ENCODE data around the gene CYP2E1.
"Not testable (repeated sequence)": the region's sequence is repeated elsewhere in the genome, so short reads cannot be mapped to it uniquely, and the experiment has no call there.

The CYP2E1 gene

GRCh38 chr10:133526957-133527588 lies at the start of gene CYP2E1:
CYP2E1 (plus strand) TSS chr10:133527363; CDS start chr10:133527396, 33 bp downstream.
- no peak for DNase-seq

- no peak for DNase-seq
Measured at GRCh38 chr10:133481086-133481643, 46.0 kb upstream of the CYP2E1 start.

GRCh38 chr10:133481657-133482056 lies 45.5 kb upstream of the CYP2E1 start:
- DNase-seq = no peak

- no peak for DNase-seq
Measured at GRCh38 chr10:133484818-133485217, 42.3 kb upstream of the CYP2E1 start.

- no peak for DNase-seq
Measured at GRCh38 chr10:133487085-133487484, 40.1 kb upstream of the CYP2E1 start.

- DNase-seq = no peak
Measured at GRCh38 chr10:133488354-133488753, 38.8 kb upstream of the CYP2E1 start.

- DNase-seq = no peak
Measured at GRCh38 chr10:133489816-133490588, 37.2 kb upstream of the CYP2E1 start.

GRCh38 chr10:133493562-133493961 lies 33.6 kb upstream of the CYP2E1 start:
- not testable (repeated sequence) for DNase-seq

- DNase-seq = not testable (repeated sequence)
Measured at GRCh38 chr10:133497363-133497762, 29.8 kb upstream of the CYP2E1 start.

- peak in 1 of 2 experiments; percentile 0 for DNase-seq
Measured at GRCh38 chr10:133499176-133499575, 28.0 kb upstream of the CYP2E1 start.

GRCh38 chr10:133500897-133501296 lies 26.3 kb upstream of the CYP2E1 start:
- not testable (repeated sequence) for DNase-seq

- DNase-seq = no peak
Measured at GRCh38 chr10:133509700-133510099, 17.5 kb upstream of the CYP2E1 start.

- DNase-seq = no peak
Measured at GRCh38 chr10:133511408-133511807, 15.8 kb upstream of the CYP2E1 start.

- no peak for DNase-seq
Measured at GRCh38 chr10:133511907-133512528, 15.1 kb upstream of the CYP2E1 start.

GRCh38 chr10:133515471-133515870 lies 11.7 kb upstream of the CYP2E1 start:
- no peak for DNase-seq

GRCh38 chr10:133516057-133516456 lies 11.1 kb upstream of the CYP2E1 start:
- no peak for DNase-seq

GRCh38 chr10:133518517-133518916 lies 8.6 kb upstream of the CYP2E1 start:
- not testable (repeated sequence) for DNase-seq

GRCh38 chr10:133520193-133520738 lies 6.9 kb upstream of the CYP2E1 start:
- DNase-seq = peak; percentile 8 to 45

GRCh38 chr10:133523631-133524203 lies 3.4 kb upstream of the CYP2E1 start:
- no peak for DNase-seq

GRCh38 chr10:133525444-133525843 lies 1.7 kb upstream of the CYP2E1 start:
- DNase-seq = no peak

- DNase-seq = no peak
Measured at GRCh38 chr10:133527771-133528271, 658 bp downstream of the CYP2E1 start.

GRCh38 chr10:133528296-133528844 lies 1.2 kb downstream of the CYP2E1 start:
- no peak for DNase-seq
